RWPE2 (cell line): Measurements from ENCODE around the gene PIP4K2A.
A peak's percentile ranks its signal among the peaks of the same experiment; 100 is the strongest.
"Not testable (repeated sequence)": the region's sequence is repeated elsewhere in the genome, so short reads cannot be mapped to it uniquely, and the experiment has no call there.

Source experiments
- ATAC-seq: fragments of 200-7000 bp; cut with Tn5 transposase; 3 replicates; pipeline ENCODE4 v1.9.1; 2021; ENCODE audit warnings: low read depth
- DNase-seq: peaks from one replicate; pipeline ENCODE4 v3.0.0-alpha.2; 2020; ENCODE audit warnings: low spot score
- H3K27ac ChIP-seq: fragments of 450-650 bp; 2 replicates; pipeline ENCODE4 v1.5.1; 2017; ENCODE audit warnings: mild to moderate bottlenecking; ENCODE audit not compliant: poor library complexity, severe bottlenecking
- H3K27me3 ChIP-seq: fragments of 250-450 bp; sonication (Bioruptor Pico); 2 replicates; pipeline ENCODE4 v1.5.1; 2021; ENCODE audit warnings: mild to moderate bottlenecking, moderate library complexity; ENCODE audit not compliant: insufficient read depth, poor library complexity, severe bottlenecking
- H3K36me3 ChIP-seq: fragments of 250-450 bp; sonication (Bioruptor Pico); 2 replicates; pipeline ENCODE4 v1.5.1; 2020; ENCODE audit warnings: low read depth, mild to moderate bottlenecking, moderate library complexity
- H3K4me1 ChIP-seq: fragments of 250-450 bp; sonication (Bioruptor Pico); 2 replicates; pipeline ENCODE4 v1.5.1; 2021; ENCODE audit warnings: mild to moderate bottlenecking, moderate library complexity; ENCODE audit not compliant: insufficient read depth, poor library complexity, severe bottlenecking
- H3K4me3 ChIP-seq: fragments of 250-450 bp; sonication (Bioruptor Pico); 2 replicates; pipeline ENCODE4 v1.5.1; 2021; ENCODE audit warnings: mild to moderate bottlenecking, moderate library complexity; ENCODE audit not compliant: severe bottlenecking
- H3K9me3 ChIP-seq: fragments of 250-450 bp; sonication (Bioruptor Pico); 2 replicates; pipeline ENCODE4 v1.5.1; 2021; ENCODE audit warnings: mild to moderate bottlenecking, moderate library complexity; ENCODE audit not compliant: severe bottlenecking
- TF ChIP-seq, protein P1 (sequence below): fragments of 450-650 bp; IDR thresholded peaks from one replicate; pipeline ENCODE4 v1.5.1; 2017; ENCODE audit warnings: mild to moderate bottlenecking, moderate library complexity; ENCODE audit not compliant: poor library complexity, severe bottlenecking

PIP4K2A gene

GRCh38 chr10:22742678-22743077, 28.3 kb upstream of the PIP4K2A start:
- Histone ChIP-seq H3K27ac (no peak overlapping the region), H3K36me3 (no peaks in the 10 kb centered on the region), H3K9me3 (no peaks in the 10 kb centered on the region), H3K4me1 (peaks cover 3% of the 10 kb centered on the region), H3K27me3 (no peaks in the 10 kb centered on the region), H3K4me3 (no peak overlapping the region)
- ATAC-seq (no peak), DNase-seq (no peak)
- TF ChIP-seq, protein P1, sequence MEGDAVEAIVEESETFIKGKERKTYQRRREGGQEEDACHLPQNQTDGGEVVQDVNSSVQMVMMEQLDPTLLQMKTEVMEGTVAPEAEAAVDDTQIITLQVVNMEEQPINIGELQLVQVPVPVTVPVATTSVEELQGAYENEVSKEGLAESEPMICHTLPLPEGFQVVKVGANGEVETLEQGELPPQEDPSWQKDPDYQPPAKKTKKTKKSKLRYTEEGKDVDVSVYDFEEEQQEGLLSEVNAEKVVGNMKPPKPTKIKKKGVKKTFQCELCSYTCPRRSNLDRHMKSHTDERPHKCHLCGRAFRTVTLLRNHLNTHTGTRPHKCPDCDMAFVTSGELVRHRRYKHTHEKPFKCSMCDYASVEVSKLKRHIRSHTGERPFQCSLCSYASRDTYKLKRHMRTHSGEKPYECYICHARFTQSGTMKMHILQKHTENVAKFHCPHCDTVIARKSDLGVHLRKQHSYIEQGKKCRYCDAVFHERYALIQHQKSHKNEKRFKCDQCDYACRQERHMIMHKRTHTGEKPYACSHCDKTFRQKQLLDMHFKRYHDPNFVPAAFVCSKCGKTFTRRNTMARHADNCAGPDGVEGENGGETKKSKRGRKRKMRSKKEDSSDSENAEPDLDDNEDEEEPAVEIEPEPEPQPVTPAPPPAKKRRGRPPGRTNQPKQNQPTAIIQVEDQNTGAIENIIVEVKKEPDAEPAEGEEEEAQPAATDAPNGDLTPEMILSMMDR = no peak

- not testable (repeated sequence) for H3K4me3 ChIP-seq, DNase-seq, H3K27ac ChIP-seq, H3K27me3 ChIP-seq, H3K9me3 ChIP-seq, ATAC-seq, H3K36me3 ChIP-seq, H3K4me1 ChIP-seq
These were observed 27.3 kb upstream of the PIP4K2A start for GRCh38 chr10:22741631-22742030.

DNA sequence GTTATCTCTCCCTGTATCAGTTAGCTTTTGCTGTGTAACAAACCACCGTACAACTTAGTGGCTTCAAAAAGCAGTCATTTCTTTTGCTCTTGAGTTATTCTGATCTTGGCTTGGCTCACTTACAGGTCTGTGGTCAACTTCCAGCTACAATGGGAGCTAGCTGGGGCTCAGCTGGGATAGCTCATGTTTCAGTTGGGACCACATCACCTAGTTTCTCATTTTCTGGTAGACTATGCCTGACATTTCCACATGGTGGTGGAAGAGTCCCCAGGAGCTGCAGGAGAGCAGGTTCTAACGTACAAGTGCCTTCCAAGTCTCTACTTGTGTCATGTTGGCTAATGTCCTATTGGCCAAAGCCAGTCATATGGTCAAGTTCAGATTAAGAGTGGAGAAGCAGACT, 25.8 kb upstream of the PIP4K2A start:
- no peak overlapping the region for H3K4me3 ChIP-seq
- no peaks in the 10 kb centered on the region for H3K36me3 ChIP-seq
- ATAC-seq (no peak), DNase-seq (no peak)
- H3K27ac ChIP-seq = no peak overlapping the region
- H3K4me1 ChIP-seq = peaks cover 3% of the 10 kb centered on the region
- TF ChIP-seq, protein P1 = no peak
- no peaks in the 10 kb centered on the region for H3K27me3 ChIP-seq
- H3K9me3 ChIP-seq = no peaks in the 10 kb centered on the region

DNA sequence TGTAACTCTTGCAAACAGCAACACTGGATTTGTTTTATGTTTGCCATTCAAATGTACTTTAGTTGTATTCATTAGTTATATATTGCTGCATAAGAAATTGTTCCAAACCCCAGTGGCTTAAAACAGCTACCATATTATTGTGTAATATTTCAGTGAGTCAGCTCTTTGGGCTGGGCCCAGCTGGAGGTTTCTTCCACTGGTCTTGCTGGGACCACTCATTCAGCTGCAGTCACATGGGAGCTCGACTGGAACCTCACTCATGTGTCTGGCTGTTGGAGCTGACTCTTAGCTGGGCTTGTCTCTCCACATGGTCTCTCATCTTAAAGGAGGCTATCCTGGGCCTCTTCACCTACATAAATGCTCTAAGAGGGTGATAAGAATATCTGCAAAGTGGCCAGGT, 23.2 kb upstream of the PIP4K2A start:
- Histone ChIP-seq H3K27me3 (no peaks in the 10 kb centered on the region), H3K36me3 (no peaks in the 10 kb centered on the region), H3K27ac (no peak overlapping the region), H3K4me3 (no peak overlapping the region), H3K9me3 (no peaks in the 10 kb centered on the region), H3K4me1 (peaks cover 3% of the 10 kb centered on the region)
- TF ChIP-seq, protein P1 = no peak
- ATAC-seq (peak; percentile 67; the same call in 2 of the 3 replicates), DNase-seq (no peak)

- peaks cover 3% of the 10 kb centered on the region for H3K4me1 ChIP-seq
- H3K9me3 ChIP-seq = no peaks in the 10 kb centered on the region
- H3K4me3 ChIP-seq = no peak overlapping the region
- TF ChIP-seq, protein P1 = no peak
- H3K27ac ChIP-seq = no peak overlapping the region
- H3K27me3 ChIP-seq = no peaks in the 10 kb centered on the region
- DNase-seq (no peak), ATAC-seq (no peak)
- no peaks in the 10 kb centered on the region for H3K36me3 ChIP-seq
These were observed 21.8 kb upstream of the PIP4K2A start for GRCh38 chr10:22736134-22736533.

DNA sequence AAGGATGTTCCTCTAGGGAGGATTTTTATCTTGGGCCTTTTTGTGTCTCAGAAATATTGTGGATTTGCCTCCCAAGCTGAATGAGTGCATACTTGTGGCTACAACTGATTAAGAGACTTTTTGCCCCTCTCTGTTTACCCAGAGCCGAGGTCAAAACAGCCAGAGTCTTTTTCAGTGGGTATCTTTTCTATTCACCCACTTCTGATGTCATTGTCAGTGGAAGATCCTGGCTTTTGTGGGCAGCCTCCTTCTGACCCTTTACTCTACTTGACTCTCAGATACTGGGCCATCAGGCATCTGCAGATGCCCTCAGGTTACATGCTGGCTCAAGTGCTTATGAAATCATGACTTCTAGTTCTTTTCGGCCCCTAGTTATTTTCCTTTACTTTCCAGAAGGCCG, 19.6 kb upstream of the PIP4K2A start:
- Histone ChIP-seq H3K27ac (no peak overlapping the region), H3K27me3 (no peaks in the 10 kb centered on the region), H3K4me1 (peaks cover 3% of the 10 kb centered on the region), H3K4me3 (no peak overlapping the region), H3K9me3 (no peaks in the 10 kb centered on the region), H3K36me3 (no peaks in the 10 kb centered on the region)
- TF ChIP-seq, protein P1 = no peak
- ATAC-seq (no peak), DNase-seq (no peak)
